GM21825 (cell line): Measurements from ENCODE around the gene OR2A2.

Experiments
- ATAC-seq: cut with Tn5 transposase; IDR thresholded peaks from one replicate; pipeline ENCODE4 v1.9.1; 2021; ENCODE audit warnings: mild to moderate bottlenecking, moderate library complexity; ENCODE audit not compliant: unreplicated experiment

The OR2A2 gene

DNA sequence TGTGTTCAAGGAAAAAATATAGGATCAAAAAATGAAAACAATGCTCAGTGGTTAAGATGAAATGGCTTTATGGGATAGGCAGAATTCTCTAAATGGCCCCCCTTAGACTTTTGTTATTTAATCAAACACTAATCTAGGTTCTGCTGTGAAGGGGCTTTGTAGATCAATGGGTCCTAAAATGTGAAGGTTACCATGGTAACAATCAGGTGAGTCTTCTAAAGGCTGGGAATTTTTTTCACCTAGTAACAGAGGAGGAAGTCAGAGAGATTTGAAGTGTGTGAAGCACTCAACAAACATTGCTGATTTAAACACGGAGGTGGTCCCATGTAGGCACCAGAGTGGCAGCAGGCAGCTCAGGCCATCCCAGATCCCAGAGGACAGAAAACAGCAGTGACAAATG, 24.7 kb downstream of the OR2A2 start:
- ATAC-seq: no peak

DNA sequence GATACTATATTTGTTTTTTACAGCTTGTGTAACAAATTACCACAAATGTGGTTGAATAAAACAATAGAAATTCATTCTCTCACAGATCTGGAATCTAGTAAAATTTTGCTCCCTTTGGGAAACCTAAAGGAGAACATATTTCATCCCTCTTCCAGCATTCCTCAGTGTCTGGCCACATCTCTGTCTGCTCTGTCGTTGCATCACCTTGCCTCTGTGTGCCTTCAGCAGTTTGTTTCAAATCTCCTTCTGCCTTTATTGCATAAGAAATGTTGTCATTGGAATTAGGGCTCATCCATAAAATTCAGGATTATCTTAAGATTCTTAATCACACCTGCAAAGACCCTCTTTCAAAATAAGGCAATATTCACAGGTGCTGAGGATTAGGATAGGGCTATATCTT, 28.1 kb downstream of the OR2A2 start:
- ATAC-seq: no peak

DNA sequence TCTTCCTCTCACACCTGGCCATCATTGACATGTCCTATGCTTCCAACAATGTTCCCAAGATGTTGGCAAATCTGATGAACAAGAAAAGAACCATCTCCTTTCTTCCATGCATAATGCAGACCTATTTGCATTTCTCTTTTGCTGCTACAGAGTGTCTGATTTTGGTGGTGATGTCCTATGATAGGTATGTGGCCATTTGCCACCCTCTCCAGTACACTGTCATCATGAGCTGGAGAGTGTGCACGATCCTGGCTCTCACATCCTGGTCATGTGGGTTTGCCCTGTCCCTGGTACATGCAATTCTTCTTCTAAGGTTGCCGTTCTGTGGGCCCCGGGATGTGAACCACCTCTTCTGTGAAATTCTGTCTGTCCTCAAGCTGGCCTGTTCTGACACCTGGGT, 32.8 kb downstream of the OR2A2 start:
- ATAC-seq: no peak

DNA sequence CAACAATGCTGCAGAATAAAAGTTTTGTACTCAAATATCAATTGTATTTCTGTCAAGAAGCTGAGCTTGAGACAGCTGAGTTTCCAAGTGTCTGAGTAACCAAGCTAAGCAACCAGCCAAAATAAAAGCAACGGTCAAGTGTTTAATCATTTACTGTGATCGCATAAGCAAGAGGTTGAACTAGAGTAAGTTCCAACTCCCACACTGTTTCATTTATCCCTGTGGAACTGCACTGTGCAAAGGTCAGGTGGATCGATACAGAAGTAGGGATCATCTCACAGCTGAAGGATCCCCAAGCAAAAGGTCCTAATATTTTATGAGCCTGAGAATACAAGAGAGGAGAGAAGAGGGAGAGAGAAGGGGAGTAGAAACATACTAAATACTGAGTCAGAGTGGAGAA, 35.0 kb downstream of the OR2A2 start:
- no peak for ATAC-seq

DNA sequence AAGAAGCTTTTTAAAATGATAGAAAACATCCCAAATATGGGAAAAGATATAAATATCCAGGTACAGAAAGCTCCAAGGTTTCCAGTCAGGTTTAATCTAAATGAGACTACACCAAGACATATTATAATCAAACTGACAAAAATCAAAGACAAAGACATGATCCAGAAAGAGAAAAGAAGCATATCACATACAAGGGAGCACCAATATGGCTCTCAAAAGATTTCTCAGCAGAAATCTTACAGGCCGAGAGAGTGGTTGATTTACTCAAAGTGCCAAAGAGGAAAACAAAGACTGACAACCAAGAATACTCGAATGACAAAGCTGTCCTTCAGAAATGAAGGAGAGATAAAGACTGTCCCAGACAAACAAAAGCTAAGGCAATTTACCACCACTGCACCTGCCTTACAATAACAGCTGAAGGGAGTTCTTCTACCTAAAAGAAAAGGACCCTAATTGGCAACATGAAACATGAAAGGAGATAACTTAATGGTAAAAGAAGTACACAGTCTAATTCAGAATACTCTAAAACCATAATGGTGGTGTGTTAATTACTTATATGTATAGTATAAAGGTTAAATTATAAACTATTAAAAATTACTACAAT, 38.9 kb downstream of the OR2A2 start:
- ATAC-seq: no peak

DNA sequence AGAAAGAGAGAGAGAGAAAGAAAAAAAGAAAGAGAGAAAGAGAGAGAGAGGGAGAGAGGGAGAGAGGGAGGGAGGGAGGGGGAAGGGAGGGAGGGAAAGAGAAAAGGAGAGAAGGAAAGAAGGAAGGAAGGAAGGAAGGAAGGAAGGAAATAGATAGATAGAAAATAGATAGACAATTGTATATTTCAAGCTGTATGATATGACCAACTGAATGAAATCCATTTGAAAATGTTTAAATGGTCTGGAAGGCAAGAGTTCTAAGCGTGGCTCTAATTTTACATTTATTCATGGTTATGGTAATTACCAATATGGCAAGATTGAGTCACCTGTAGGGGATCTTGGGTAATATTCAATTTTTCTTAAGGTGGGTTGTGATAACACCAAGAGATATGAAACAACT, 49.5 kb downstream of the OR2A2 start:
- no peak for ATAC-seq
